ENCODE data around the gene SLC5A1.

GRCh38 chr22:32088084-32088483 lies 45.0 kb downstream of the SLC5A1 start:
- TF ChIP-seq CTCF (IDR thresholded peaks at IDR 0.05 in 4 of 5, conservative IDR thresholded peaks at IDR 0.05 in 1 of 5) (no peak), POLR2A (IDR thresholded peaks at IDR 0.05) (no peak)

All from gastrocnemius medialis (tissue), 4 donors.